ENCODE measurements around the gene MIAT. TPM values are rescaled to one million over a fixed set of nuclear protein-coding genes. Genes with fewer than 3 reads are reported as not detected.

Gene MIAT
- total and polyA plus RNA-seq, 4 donors, result 0.18 to 1.5 (median 0.73) TPM

GRCh38 chr22:26708256-26709009 lies 51.0 kb downstream of the MIAT start:
- Histone ChIP-seq H3K9me3 (ENCODE audit: control insufficient read depth in 4 of 4, low read length in 3 of 4) (peaks cover 0 to 4% (median 0%) of the 10 kb centered on the region in 4 donors), H3K4me3 (ENCODE audit: low read depth in 1 of 3, low read length in 3 of 3) (no peak overlapping the region), H3K4me1 (ENCODE audit: control insufficient read depth in 4 of 4, insufficient read depth in 4 of 4, low read length in 3 of 4) (no peaks in the 10 kb centered on the region), H3K36me3 (ENCODE audit: control insufficient read depth in 4 of 4, insufficient read depth in 3 of 4, low read depth in 1 of 4, low read length in 3 of 4) (peaks cover 0 to 2% (median 0%) of the 10 kb centered on the region in 4 donors), H3K27ac (ENCODE audit: low read depth in 1 of 2, low read length in 2 of 2) (no peak overlapping the region), H3K27me3 (ENCODE audit: control insufficient read depth in 4 of 4, insufficient read depth in 4 of 4, low read length in 3 of 4) (no peaks in the 10 kb centered on the region), H3K9ac (ENCODE audit: low read depth in 1 of 2, low read length in 2 of 2) (no peak overlapping the region)
- TF ChIP-seq FOXA1 (IDR thresholded peaks at IDR 0.05) (no peak), JUND (IDR thresholded peaks at IDR 0.05) (no peak), EGR1 (IDR thresholded peaks at IDR 0.05; ENCODE audit: low read depth in 2 of 2) (no peak), FOXA2 (IDR thresholded peaks at IDR 0.05) (no peak), SP1 (IDR thresholded peaks at IDR 0.05) (no peak), NR2F2 (IDR thresholded peaks at IDR 0.05) (no peak), MAX (IDR thresholded peaks at IDR 0.05) (no peak)
- DNase-seq (ENCODE audit: low spot score), result no peak
- 68% methylated on average over 7 of the region's 7 CpGs for WGBS

- Histone ChIP-seq H3K9ac (ENCODE audit: low read depth in 1 of 2, low read length in 2 of 2) (no peak overlapping the region), H3K27me3 (ENCODE audit: control insufficient read depth in 4 of 4, insufficient read depth in 4 of 4, low read length in 3 of 4) (no peaks in the 10 kb centered on the region), H3K4me3 (ENCODE audit: low read depth in 1 of 3, low read length in 3 of 3) (no peak overlapping the region), H3K4me1 (ENCODE audit: control insufficient read depth in 4 of 4, insufficient read depth in 4 of 4, low read length in 3 of 4) (no peaks in the 10 kb centered on the region), H3K27ac (ENCODE audit: low read depth in 1 of 2, low read length in 2 of 2) (no peak overlapping the region), H3K9me3 (ENCODE audit: control insufficient read depth in 4 of 4, low read length in 3 of 4) (peaks cover 0 to 4% (median 0%) of the 10 kb centered on the region in 4 donors), H3K36me3 (ENCODE audit: control insufficient read depth in 4 of 4, insufficient read depth in 3 of 4, low read depth in 1 of 4, low read length in 3 of 4) (peaks cover 0 to 2% (median 0%) of the 10 kb centered on the region in 4 donors)
- TF ChIP-seq NR2F2 (IDR thresholded peaks at IDR 0.05) (no peak), GABPA (IDR thresholded peaks at IDR 0.05 in 1 of 2, conservative IDR thresholded peaks at IDR 0.05 in 1 of 2) (no peak), ZBTB33 (IDR thresholded peaks at IDR 0.05) (no peak), EGR1 (IDR thresholded peaks at IDR 0.05; ENCODE audit: low read depth in 2 of 2) (no peak), MAX (IDR thresholded peaks at IDR 0.05) (no peak), RAD21 (IDR thresholded peaks at IDR 0.05) (no peak), ATF3 (IDR thresholded peaks at IDR 0.05) (no peak), SP1 (IDR thresholded peaks at IDR 0.05) (no peak), HNF4G (IDR thresholded peaks at IDR 0.05) (no peak)
- DNase-seq (ENCODE audit: low spot score), result no peak
- 95% methylated on average over 3 of the region's 3 CpGs for WGBS
These were observed 52.4 kb downstream of the MIAT start for GRCh38 chr22:26709617-26710390.
